Stomach (tissue), 4 donors: Measurements from ENCODE around the gene MIB1.

ENCODE experiments used
- POLR2A ChIP-seq, 4 donors: fragments of 450-650 bp; IDR thresholded peaks; one replicate each; pipeline ENCODE4 v1.6.1; 2016; ENCODE audit warnings: antibody characterized with exemption in 4 of 4, control low read depth in 2 of 4, mild to moderate bottlenecking in 1 of 4, moderate library complexity in 1 of 4
- POLR2AphosphoS5 ChIP-seq, 3 donors: sonication (generic); formaldehyde crosslinking; IDR thresholded peaks; one replicate each; pipeline ENCODE4 v1.6.1; 2016; ENCODE audit warnings: antibody characterized with exemption in 3 of 3
- TF ChIP-seq, protein P1 (sequence below), 7 experiments: fragments of 450-650 bp in 4 of 7; fragments of 200-600 bp in 3 of 7; sonication (generic) in 3 of 7; IDR thresholded peaks; one replicate each; pipeline ENCODE4 v1.5.1; 2016 to 2019; ENCODE audit warnings: antibody characterized with exemption in 7 of 7, control low read depth in 2 of 7, mild to moderate bottlenecking in 1 of 7

DNA sequence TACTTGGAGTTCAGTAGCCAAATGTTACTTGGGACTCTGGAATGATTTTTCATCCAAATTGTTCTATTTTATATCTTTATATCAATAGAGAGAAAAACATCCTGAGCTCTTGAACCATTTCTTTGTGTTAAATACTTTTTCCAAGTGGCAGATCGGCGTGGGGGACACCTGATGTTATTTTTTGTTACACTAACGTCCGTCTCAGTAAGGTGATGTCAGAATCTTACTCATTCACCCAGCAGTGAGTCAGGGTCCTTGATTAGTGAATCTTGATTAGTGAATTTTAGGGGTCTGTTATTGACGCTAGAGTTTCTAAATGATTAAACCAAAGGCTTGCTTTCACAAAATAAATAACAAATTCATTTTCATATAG lies 1.7 kb downstream of the MIB1 start:
- TF ChIP-seq, protein P1, sequence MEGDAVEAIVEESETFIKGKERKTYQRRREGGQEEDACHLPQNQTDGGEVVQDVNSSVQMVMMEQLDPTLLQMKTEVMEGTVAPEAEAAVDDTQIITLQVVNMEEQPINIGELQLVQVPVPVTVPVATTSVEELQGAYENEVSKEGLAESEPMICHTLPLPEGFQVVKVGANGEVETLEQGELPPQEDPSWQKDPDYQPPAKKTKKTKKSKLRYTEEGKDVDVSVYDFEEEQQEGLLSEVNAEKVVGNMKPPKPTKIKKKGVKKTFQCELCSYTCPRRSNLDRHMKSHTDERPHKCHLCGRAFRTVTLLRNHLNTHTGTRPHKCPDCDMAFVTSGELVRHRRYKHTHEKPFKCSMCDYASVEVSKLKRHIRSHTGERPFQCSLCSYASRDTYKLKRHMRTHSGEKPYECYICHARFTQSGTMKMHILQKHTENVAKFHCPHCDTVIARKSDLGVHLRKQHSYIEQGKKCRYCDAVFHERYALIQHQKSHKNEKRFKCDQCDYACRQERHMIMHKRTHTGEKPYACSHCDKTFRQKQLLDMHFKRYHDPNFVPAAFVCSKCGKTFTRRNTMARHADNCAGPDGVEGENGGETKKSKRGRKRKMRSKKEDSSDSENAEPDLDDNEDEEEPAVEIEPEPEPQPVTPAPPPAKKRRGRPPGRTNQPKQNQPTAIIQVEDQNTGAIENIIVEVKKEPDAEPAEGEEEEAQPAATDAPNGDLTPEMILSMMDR (IDR thresholded peaks at IDR 0.05): no peak
- TF ChIP-seq POLR2A (IDR thresholded peaks at IDR 0.05) (no peak), POLR2AphosphoS5 (IDR thresholded peaks at IDR 0.05) (no peak)
